ENCODE data around the gene UBR4. TPM values are rescaled to one million over a fixed set of nuclear protein-coding genes. Genes with fewer than 3 reads are reported as not detected.

Gene UBR4
- polyA plus RNA-seq, 2 of the 4 experiments (the other 2 are of a cell fraction), result 55.8 to 74.3 TPM

DNA sequence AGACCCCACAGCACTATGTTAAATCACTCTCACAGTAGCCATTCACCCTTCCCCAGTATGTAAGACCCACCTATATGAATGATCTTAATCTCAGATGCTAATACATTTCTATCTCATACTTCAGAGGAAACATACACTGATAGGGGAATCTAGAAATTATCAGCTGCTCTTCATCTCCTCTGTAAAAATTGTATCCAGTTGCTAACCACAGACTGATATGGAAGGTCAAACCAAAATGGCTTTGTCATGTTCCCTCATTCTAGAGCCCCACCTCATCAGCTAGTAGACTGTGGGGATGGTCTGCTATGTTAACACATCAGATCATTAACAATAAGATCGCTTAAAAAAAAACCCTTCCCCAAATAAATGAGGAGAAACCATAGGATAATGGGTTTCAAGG lies 71.7 kb downstream of the UBR4 start:
- ATAC-seq (no peak), DNase-seq (ENCODE audit: low read depth in 1 of 2, low spot score in 1 of 2) (no peak), FAIRE-seq (no peak)
- Histone ChIP-seq H3K4me1 (peaks cover 10% of the 10 kb centered on the region), H3K27ac (no peak overlapping the region), H3K4me3 (no peak overlapping the region), H3K4me2 (no peak overlapping the region), H3K9me3 (peaks cover 17% of the 10 kb centered on the region; the same call in 2 of the 3 replicates)
- TF ChIP-seq FOSB (CRISPR knock-in tag; IDR thresholded peaks at IDR 0.05), result no peak
- no peak for TF ChIP-seq MAFK (IDR thresholded peaks at IDR 0.05; ENCODE audit: partially characterized antibody)
- TF ChIP-seq, protein P1, sequence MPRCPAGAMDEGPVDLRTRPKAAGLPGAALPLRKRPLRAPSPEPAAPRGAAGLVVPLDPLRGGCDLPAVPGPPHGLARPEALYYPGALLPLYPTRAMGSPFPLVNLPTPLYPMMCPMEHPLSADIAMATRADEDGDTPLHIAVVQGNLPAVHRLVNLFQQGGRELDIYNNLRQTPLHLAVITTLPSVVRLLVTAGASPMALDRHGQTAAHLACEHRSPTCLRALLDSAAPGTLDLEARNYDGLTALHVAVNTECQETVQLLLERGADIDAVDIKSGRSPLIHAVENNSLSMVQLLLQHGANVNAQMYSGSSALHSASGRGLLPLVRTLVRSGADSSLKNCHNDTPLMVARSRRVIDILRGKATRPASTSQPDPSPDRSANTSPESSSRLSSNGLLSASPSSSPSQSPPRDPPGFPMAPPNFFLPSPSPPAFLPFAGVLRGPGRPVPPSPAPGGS (IDR thresholded peaks at IDR 0.05), result no peak
- no peak for TF ChIP-seq SMC3 (IDR thresholded peaks at IDR 0.05)
- no peak for TF ChIP-seq MYC (IDR thresholded peaks at IDR 0.05; ENCODE audit: borderline replicate concordance, low read length)
- TF ChIP-seq NFE2L2 (conservative IDR thresholded peaks at IDR 0.05; ENCODE audit: low read length), result no peak
- ChIA-PET POLR2A (no interaction called here), CTCF (interaction anchor here (2.1 kb wide), 1 partner anchor 13 kb away, joined by 5 read pairs; no protein-coding TSS in a partner anchor)
- WGBS (ENCODE audit: missing lambda C conversion rate), result 82% methylated on average over 1 of the region's 1 CpG

DNA sequence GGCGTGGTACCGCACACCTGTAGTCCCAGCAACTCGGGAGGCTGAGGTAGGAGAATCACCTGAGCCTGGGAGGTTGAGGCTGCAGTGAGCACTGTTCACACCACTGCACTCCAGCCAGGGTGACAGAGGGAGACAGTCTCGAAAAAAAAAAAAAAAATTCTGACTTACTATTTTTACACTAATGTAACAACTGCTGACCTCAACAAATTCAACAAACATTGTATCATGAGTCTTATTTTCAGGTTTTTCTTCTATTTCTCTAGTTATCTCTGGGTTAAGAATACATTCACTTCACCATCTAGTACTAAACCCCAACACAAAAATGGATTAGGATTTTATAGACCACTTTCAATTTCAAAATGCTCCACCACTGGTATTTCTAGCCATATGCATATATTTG lies 72.9 kb downstream of the UBR4 start:
- Histone ChIP-seq H3K9me3 (peaks cover 19% of the 10 kb centered on the region; the same call in 2 of the 3 replicates), H3K4me2 (no peak overlapping the region), H3K27ac (no peak overlapping the region), H3K4me1 (peaks cover 10% of the 10 kb centered on the region), H3K4me3 (no peak overlapping the region)
- no peak for ATAC-seq
- no peak for DNase-seq (ENCODE audit: low read depth in 1 of 2, low spot score in 1 of 2)
- 81% methylated on average over 4 of the region's 4 CpGs for WGBS (ENCODE audit: missing lambda C conversion rate)
- TF ChIP-seq, protein P2, sequence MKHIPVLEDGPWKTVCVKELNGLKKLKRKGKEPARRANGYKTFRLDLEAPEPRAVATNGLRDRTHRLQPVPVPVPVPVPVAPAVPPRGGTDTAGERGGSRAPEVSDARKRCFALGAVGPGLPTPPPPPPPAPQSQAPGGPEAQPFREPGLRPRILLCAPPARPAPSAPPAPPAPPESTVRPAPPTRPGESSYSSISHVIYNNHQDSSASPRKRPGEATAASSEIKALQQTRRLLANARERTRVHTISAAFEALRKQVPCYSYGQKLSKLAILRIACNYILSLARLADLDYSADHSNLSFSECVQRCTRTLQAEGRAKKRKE (CRISPR knock-in tag; IDR thresholded peaks at IDR 0.05; ENCODE audit: low read depth), result no peak
- TF ChIP-seq, protein P1 (IDR thresholded peaks at IDR 0.05), result no peak
- TF ChIP-seq CHD2 (IDR thresholded peaks at IDR 0.05; ENCODE audit: low read length, partially characterized antibody) (no peak), MAFK (IDR thresholded peaks at IDR 0.05; ENCODE audit: partially characterized antibody) (peak; percentile 59), MYC (IDR thresholded peaks at IDR 0.05; ENCODE audit: borderline replicate concordance, low read length) (no peak), CBX8 (IDR thresholded peaks at IDR 0.05) (no peak)
- TF ChIP-seq, protein P3, sequence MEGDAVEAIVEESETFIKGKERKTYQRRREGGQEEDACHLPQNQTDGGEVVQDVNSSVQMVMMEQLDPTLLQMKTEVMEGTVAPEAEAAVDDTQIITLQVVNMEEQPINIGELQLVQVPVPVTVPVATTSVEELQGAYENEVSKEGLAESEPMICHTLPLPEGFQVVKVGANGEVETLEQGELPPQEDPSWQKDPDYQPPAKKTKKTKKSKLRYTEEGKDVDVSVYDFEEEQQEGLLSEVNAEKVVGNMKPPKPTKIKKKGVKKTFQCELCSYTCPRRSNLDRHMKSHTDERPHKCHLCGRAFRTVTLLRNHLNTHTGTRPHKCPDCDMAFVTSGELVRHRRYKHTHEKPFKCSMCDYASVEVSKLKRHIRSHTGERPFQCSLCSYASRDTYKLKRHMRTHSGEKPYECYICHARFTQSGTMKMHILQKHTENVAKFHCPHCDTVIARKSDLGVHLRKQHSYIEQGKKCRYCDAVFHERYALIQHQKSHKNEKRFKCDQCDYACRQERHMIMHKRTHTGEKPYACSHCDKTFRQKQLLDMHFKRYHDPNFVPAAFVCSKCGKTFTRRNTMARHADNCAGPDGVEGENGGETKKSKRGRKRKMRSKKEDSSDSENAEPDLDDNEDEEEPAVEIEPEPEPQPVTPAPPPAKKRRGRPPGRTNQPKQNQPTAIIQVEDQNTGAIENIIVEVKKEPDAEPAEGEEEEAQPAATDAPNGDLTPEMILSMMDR (IDR thresholded peaks at IDR 0.05), result no peak
- ChIA-PET POLR2A (no interaction called here), CTCF (no interaction called here)
- FAIRE-seq, result no peak

DNA sequence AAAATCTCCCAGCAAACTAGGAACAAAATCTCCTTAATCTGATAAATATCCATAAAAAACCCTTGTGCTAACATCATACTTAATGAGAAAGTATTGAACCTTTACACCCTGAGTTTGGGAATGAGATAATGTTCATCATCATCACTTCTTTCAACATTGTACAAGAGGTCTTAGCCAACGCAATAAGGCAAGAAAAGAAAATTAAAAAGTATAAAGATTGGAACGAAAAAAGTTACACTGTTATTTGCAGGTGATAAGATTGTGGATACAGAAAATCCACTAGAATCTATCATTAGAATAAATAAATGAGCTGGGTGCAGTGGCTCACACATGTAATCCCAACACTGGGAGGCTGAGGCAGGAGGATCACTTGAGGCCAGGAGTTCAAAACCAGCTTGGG lies 76.7 kb downstream of the UBR4 start:
- 91% methylated on average over 2 of the region's 2 CpGs for WGBS (ENCODE audit: missing lambda C conversion rate)
- Histone ChIP-seq H3K4me1 (no peaks in the 10 kb centered on the region), H3K4me3 (no peak overlapping the region), H3K9me3 (peaks cover 19% of the 10 kb centered on the region; the same call in 2 of the 3 replicates), H3K27ac (no peak overlapping the region), H3K4me2 (no peak overlapping the region)
- no peak for FAIRE-seq
- TF ChIP-seq MAZ (IDR thresholded peaks at IDR 0.05; ENCODE audit: borderline replicate concordance, low read depth, low read length), result no peak
- TF ChIP-seq KDM5A (IDR thresholded peaks at IDR 0.05), result no peak
- no peak for TF ChIP-seq GATA3 (IDR thresholded peaks at IDR 0.05; ENCODE audit: borderline replicate concordance)
- no peak for TF ChIP-seq HMGXB4 (CRISPR knock-in tag; IDR thresholded peaks at IDR 0.05; ENCODE audit: borderline replicate concordance)
- no peak for ATAC-seq
- ChIA-PET POLR2A (no interaction called here), CTCF (interaction anchor here (0.8 to 1.1 kb wide), 3 partner anchors 17 to 258 kb away, joined by 3 to 4 read pairs (median 3); no protein-coding TSS in a partner anchor)
- no peak for DNase-seq (ENCODE audit: low read depth in 1 of 2, low spot score in 1 of 2)
